HG03457 (cell line): ENCODE results near the gene ERFE.

ENCODE experiments used
- ATAC-seq: cut with Tn5 transposase; IDR thresholded peaks from one replicate; pipeline ENCODE4 v1.9.1; 2021; ENCODE audit warnings: moderate number of reproducible peaks; ENCODE audit not compliant: unreplicated experiment

ERFE gene

DNA sequence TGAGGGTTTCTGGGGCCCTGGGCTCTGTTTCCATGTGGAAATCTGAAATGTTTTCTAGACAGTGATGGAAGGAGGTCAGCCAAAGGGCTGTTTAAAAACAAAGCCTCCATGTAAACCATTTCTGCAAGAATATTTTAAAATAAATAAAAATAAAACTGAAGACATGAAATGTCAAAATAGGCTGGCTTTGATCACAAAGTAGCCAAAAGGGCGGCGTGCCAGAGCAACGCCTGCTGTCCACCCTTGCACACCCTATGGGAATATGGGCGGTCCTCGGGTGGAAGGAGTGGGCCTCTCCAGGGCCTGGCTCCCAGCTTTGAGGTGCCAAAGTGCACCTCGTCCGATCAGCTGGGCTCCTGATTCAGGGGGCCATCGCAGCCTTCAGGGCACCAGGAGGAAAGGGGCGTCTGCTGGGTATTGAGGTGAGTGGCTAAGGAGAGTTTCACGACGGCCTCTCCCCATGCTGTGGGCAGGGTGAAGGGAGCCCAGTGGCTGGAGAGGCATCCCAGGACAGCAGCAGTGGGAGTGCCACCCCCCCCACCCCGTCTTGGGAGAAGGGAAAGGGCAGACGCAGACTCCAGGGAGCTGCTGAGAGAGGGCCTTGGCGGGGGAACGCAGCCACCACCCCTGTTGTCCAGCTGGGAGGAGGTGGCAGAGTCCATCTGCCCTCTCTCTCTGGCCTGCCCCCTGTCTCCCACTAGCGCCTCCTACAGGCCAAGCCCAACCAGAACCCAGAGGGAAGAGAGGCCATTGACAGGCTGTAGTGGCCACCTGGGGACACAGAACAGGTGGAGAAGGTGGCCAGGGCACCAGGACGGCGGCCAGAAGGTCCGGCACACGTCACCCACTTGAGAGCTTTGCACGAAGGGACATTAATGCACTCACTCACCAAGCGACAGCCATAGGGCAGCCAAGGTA is 5.7 kb upstream of the ERFE start:
- ATAC-seq, result no peak

DNA sequence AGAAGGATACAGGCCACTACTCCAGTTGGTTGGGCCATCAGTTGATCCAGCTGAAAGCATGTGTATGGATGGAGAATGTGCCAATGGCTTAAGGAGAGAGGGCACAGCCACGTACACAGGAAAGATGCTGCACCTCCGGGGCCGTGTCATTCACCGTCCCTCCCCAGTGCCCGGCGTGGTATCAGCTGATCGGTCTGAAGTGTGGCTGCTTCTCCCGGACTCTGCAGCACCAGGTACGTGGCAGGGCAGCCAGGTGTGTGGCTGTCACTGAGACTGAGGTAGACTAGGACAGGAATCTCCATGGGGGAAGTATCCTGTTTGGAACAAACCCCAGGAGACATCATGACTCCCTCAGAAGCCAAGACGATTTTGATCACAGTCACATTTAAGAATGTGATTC is 4.2 kb upstream of the ERFE start:
- no peak for ATAC-seq

DNA sequence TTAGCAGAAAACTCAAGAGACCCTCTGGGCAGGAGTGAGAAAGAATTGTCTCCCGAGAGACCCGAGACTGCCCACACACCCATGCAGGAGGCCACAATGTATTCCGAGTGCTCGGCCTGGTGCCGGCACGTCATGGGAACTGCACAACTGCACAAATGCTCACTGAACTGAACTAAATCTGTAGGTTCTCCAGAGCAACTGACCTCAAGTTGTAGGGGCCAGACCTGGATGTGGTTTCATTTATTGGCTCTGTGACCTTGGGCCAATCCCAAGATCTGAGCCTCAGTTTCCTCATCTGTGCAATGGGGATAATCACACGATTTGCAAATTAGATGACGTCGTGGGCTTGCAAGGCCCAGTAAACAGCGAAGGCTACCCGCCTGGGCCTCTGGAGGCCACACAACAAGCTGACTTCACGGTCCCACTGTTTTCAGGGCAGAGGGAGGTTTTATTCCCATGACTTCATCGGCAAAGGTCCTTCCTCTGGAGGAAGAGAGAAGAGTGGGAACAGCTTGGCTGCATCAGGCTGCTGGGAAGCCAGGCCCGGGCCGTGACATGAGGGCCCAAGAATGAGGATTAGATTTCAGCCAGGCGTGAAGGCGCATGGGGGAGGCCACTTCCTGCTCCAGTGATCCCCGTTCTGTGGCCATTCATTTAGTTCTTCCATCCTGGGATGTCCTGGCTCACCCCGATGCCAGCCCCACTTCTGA is 3.6 kb upstream of the ERFE start:
- ATAC-seq, result no peak

DNA sequence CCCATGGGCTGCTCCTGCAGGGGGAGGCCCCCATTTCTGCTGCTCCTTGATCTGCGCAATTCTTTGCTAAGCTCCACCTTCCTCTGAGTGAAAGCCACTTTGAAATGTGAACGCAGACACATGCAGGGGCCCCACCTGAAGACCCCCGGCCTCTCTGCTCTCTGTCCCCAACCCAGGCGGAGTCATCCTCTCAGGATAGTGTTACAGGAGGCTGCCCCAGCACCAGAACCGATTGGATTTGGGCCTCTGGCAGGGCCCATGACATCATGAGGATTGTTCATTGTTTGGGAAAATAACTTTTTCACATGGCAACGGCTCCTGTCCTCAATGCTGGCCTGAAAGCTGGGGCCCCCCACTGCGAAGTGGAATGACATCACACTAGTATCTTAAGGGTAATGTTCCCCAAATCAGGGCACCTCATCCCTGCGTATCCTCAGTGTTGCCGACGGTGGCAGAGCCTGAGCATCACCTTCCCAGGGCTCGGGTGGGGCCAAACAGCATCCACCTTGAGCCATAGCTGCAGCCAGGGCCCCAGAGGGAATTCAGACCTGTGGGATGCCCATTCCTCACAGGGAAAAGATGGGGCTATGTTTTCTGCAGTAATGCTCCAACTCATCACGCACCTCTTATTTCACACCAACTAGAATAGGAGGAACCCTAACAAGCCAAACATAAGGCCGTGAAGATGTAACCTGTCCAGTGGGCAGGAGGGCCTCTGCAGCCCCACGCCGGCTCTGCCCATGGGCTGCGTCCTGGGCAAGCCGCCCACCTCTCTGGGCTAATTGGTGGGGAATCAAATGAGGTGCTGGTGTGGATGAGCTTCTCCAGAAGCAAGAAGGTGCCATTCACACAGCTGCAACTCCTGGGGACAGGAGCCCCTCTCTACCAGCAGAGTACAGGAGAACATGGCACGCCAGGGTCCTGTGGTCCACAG is 2.7 kb upstream of the ERFE start:
- no peak for ATAC-seq

DNA sequence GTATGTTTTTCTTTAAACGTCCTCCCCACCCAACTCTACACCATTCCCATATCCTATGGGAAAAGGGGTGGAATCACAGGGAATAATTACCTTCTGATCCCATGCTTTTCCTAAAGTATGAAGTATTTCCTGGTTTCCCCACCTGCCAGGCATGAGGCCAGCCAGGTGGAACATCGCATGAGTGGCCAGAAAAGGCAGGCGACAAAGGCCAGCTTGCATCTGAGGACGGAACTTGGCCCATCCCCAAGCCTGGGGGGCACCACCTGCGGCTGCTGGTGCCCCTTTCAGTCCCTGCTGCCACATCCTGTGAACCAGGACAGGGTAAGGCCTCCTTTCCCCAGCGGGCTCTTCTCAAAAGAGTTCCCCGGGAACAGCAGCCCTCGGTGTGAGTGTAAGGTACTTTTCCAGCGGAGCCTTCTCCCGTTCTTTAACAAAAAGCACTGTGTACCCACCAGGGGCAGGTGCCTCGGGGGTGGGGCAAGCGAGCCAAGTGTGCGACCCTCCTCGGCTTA is 1.2 kb upstream of the ERFE start:
- no peak for ATAC-seq

DNA sequence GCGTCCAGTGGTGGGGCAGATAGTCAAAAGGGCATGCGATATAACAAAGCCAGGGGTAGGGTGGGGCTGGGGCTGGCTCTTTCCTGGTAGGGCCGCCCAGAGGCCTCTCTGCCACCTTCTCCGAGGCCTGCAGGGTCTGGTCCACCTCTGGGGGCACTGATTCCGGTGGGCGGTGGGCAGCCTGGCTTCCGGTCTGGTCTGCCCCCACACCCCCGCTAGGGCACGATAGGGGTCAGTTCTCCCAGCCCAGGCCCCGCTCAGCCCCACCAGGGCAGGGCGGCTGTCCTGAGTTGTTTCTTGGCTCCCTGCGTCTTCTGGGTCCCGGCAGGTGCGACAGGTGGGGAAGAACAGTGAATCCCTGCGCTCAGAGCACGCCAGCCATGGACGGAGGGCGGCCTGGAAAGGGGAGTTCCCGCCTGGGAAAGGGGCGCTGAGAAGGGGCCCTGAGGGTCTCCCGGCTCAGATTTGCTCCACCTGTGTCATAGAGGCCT is 707 bp upstream of the ERFE start:
- no peak for ATAC-seq

DNA sequence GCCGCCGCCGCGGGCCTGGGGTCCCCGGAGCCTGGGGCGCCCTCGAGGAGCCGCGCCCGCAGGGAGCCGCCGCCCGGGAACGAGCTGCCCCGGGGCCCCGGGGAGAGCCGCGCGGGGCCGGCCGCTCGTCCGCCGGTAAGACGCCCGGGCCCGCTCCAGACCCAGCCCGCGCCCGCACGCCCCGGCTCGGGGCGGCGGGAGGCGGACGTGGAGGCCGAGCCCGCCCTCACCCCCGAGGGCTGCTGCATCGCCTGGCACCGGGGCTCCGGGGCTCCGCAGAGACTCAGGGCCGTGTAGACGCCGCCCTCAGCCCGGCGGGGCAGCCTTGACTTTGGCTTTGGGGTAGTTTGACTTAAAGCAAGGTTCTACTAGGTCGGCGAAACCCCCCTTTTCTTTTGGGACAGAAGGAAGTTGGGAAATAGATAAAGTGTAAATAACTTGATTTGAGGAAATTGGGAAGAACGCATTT is 335 bp downstream of the ERFE start:
- no peak for ATAC-seq

DNA sequence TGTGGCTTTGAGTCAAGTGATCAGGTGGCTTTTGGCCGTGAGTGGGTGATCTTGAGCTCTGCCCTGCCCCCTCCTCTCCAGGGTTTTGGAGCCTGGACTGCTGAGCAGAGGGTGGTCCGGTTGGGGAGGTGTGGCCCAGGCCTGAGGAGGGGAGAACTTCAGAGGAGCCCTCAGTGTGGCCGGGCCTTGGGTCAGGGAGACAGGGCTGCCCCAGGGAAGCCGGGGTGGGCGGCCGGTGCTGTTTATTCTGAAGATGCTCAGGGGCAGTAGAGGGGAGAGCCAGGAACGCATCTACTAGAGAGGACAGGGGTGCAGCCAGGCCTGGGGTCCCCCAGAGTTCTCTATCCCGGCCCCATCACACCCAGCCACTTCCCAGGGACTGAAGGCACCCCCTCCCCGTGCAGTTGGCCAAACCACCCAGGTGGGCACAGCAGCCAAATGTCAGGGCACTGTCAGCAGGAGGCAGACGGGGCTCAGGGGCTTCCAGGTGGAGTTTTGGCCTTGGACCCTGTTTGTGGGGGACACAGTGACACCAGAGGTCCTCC is 963 bp downstream of the ERFE start:
- ATAC-seq, result no peak

DNA sequence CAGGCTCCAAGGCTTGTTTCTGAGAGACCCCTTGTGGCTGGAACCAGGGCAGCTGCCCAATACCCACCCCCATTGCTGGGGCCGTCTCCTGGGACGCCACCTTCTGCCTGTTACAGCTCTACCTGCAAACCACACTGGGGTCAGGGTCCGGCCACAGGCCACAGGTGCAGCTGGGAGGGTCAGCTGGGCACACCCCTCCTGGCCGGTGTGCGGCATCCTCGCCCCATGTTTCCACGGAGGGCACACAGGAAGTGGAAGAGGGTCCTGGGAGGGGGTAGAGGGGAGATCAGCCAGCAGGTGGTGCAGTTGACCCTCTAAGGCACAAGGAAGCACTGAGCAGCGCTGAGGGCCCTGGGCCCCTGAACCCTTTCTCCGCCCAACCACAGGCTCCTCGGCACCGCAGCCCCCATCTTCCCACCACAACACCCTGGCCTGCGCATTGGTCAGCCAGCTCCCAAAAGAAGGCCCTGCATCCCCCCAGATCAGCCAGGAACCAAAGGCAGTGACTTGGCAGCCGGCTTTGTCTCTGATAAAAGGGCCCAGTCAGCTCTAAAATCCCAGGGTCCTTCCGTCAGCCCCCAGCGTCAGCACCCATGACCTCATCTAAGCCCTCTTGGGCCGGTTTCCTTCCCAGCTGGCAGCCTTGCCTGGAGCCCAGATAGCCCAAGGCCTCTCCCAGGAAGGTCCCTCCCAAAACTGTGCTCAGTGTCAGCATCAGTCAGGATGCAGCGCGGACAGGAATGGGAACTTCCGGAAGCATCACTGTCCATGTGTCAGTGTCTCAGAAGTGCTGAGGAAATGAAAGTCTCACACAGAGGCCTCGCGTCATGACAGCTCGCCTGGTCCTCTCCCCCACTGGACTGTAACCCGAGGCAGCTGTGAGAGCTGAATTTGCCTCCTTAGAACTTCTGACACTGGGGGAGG is 1.7 kb downstream of the ERFE start:
- ATAC-seq, result no peak

DNA sequence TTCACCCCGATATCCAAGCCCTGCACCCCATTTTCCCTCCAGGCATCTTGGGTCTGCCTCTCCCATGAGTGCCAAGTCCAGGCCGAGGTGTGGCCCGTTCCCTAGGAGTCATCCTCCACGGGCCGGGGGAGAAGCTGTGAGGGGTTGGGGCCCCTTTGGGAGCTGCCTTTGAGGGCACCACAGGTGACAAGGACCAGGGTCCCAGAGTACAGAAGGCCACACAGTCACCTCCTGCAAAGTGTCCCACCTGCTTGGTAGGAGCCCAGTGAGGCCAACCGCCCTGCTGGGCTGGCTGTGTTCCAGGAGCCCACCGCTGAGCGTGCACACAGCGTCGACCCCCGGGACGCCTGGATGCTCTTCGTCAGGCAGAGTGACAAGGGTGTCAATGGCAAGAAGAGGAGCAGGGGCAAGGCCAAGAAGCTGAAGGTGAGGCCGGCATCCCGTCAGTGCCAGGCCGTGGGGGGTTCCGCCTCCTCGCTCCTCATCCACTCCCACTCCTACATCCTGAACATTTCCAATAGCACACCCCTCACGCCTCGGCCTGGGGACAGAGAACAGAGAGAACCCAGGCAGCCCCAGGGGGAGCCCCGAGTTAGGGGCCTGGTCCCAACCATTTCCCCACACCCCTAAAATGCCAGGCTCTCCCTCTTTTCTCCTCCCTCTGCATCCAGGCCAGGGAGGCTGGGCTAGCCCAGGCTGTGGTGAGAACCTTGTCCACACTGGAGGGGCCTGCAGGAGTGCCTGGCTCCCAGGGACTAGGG is 2.7 kb downstream of the ERFE start:
- no peak for ATAC-seq

DNA sequence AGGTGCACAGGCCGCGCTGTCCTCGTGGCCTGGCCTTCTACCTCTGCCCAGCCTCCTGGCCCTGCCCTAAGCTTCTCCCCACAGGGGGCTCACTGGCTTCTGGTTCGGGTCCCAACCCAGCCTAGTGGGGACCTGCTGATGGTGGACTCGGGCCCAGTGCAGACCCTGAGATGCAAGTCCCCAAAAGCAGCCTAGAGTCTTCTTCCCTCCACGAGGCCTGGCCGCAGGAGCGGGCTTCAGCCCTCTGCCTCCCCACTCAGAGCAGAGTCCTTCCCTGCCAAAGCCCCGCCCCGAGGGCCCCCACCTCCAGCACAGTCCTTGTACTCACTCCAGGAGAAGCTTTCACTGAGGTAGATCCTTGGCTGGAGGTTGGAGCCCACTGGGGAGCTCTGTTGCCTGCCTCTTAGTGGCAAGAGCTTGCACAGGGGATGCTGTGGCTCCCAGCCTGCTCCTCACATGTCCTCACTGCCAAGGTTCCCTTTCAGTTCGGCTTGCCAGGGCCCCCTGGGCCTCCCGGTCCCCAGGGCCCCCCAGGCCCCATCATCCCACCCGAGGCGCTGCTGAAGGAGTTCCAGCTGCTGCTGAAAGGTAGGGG is 3.6 kb downstream of the ERFE start:
- ATAC-seq, result no peak

DNA sequence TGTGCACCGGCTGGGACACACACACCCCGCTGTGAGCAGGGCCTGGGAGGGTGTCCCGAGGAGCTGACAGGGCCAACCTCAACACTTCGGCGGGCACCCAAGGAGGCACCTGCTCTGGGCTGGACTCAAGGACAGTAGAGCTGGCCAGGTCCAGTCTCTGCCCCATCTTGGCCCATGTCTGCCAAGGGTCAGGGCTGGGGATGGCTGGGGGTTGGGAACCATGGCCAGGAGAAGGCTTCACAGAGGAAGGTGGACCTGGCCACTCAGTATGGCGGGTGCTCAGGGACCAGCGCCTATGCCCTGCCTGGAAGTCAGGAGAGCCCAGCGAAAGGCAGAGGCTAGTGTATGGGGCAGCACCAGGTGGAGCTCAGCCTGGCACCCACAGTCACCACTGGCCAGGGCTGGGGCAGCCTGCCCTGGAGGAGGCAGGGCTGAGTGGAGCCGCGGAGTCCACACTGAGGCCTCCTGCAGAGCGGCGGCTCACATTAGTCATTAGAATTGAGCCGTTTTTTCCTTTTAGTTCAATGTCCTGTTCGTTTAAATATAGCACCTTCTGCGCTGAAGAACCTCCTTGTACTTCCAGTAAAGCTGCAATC is 4.2 kb downstream of the ERFE start:
- no peak for ATAC-seq

DNA sequence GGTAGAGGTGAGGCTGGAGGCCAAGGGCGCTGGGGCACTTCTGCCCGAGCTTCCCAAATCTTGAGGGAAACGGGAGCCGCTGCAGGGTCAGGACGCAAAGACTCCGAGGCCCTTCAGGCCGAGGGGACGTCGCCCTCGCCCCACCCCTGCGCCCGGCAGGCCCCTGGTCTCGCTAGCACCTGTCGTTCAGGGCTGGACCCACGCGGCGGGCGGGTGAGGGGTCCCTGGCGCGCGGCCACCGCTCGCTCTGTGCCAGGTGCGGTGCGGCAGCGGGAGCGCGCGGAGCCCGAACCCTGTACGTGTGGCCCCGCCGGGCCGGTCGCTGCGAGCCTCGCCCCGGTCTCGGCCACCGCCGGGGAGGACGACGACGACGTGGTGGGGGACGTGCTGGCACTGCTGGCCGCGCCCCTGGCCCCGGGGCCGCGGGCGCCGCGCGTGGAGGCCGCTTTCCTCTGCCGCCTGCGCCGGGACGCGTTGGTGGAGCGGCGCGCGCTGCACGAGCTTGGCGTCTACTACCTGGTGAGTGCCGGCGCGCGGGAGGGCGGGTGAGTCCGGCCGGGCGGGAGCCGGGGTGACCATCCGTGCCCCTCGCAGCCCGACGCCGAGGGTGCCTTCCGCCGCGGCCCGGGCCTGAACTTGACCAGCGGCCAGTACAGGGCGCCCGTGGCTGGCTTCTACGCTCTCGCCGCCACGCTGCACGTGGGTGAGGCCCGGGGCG is 4.9 kb downstream of the ERFE start:
- no peak for ATAC-seq

DNA sequence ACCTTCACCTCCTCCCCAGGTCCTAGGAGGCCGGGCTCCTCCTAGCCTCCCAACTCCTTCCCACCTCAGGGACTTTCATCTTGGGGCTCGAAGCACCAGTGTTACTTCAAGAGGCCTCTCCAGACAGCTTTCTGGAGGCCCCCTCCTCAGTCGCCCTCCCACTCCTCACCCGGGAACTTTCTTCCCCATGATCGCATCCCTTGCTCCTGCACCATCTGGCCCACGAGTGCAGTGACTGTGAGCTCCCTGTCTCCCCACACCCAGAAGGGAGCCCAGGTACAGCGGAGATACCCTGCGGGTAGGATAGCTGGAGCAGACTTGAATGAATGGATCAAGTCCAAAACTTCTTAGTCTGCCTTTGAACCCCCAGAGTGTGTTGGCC is 6.1 kb downstream of the ERFE start:
- ATAC-seq, result no peak

DNA sequence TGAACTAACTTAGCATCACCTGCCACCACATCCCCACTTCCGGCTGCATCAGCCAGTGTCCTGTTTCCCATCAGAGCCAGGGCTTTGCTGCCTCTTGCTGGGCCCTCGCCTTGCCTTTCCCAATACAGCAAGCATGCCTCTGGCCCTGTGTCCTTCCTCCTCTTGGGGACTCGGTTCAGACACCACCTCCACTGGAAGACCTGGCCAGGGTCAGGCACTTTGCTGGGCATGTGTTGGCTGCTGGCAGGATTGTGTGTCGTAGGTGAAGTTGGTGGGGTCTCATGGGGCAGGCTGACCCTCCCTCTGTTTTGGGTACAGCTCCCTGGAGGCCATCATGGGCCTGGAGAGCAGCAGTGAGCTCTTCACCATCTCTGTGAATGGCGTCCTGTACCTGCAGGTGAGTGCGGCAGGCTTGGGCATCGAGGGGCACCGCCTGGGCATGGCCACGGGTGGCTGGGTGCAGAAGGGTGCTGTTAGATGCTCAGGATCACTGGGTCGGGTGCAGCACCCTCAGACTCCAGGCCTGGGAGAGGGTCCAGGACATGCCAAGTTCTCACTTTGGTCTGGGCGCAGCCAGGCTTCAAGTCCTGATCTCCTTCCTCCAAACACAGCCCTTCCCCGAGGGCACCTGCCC is 6.6 kb downstream of the ERFE start:
- no peak for ATAC-seq

DNA sequence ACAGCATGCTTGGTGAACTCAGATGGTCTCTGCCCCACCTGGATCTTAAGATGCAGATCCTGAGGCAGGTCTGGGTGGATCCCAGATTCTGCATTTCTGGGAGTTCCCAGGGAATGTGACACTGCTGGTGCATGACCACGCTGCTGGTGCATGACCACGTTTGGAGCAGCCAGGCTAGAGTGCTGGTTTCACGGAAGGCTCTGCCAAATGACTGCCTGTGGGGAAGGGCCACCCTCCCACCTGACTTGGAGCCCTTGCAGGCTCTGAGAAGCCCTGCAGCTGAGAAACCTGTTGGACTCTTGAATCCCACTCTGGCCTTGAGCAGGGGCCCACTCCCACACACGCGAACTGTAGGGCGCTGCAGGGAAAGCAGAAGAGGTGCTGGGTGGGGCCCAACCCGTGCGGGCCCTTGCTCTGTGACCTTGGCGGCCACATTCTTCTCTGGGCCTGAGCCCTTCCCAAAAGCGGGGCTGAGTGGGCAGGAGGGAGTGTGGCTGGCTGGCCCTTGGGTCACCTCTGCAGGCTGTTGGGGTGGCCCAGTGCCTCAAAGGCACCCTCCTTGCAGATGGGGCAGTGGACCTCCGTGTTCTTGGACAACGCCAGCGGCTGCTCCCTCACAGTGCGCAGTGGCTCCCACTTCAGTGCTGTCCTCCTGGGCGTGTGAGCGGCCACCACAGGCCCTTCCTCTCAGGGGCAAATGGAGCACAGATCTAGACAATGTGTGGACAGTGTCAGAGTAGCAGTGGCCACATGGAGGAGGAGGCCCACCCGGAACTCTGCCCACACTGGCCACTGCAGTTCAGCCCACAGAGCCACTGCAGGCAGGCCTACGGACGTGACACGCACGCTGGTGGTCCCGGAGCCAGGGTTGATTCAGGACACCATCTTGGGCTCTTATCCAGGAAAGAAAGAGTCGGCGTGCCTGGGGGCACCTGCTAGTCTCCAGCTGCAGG is 7.9 kb downstream of the ERFE start:
- ATAC-seq, result no peak
